ENCODE data around the gene C3orf80. TPM values are rescaled to one million over a fixed set of nuclear protein-coding genes. Genes with fewer than 3 reads are reported as not detected.
"Not testable (repeated sequence)": the region's sequence is repeated elsewhere in the genome, so short reads cannot be mapped to it uniquely, and the experiment has no call there.

The C3orf80 gene
- total RNA-seq, 1 donor from 2014 or later: not detected

DNA sequence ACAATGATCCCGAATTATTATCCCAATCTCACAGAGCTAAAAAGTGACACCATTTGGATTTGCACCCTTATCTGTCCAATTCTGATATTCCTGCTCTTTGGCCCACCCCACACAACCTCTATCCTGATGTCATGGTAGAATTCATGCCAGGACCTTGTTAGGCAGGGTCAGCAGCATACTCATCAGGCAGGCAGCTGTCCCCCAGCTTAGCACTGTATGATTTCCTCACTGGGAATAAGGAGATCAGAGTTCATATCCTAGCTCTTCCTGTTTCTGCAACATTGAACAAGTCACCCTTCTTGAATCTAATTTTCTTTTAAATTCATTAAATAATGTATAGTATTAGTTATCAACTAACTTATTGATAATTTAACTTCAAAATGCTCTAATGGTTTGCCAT lies 12.0 kb upstream of the C3orf80 start:
- DNase-seq: no peak

DNA sequence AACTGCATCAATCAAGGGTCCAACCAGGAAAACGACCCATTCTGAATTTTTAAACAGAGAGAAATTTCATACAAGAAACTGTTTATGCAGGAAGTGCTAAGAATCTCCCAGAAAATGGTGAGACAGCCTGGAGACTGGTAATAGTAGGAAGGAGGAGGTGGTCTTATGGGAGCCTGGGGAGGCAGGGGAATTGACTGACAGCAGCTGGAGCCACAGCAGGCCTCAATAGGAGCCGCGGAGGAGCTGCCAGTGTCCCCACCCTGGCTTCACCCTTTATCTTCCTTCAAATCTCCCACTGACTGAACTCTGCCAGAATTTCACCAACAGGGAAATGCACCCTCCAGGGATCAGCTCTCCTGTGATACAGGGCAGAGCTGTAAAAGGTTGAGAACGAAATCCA lies 7.5 kb upstream of the C3orf80 start:
- no peak for DNase-seq

DNA sequence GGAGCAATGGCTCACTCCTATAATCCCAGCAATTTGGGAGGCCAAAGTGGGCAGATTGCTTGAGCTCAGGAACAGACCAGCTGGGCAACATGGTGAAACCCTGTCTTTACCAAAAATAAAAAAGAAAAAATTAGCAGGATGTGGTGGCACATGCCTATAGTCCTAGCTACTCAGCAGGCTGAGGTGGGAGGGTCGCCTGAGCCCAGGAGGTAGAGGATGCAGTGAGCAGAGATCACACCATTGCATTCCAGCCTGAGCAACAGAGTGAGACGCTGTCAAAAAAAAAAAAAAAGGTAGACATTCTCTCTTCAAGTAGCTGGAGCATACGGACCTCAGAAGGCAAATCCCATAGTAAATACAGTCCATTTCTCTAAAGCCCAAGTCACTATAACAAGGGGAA lies 7.1 kb upstream of the C3orf80 start:
- no peak for DNase-seq

DNA sequence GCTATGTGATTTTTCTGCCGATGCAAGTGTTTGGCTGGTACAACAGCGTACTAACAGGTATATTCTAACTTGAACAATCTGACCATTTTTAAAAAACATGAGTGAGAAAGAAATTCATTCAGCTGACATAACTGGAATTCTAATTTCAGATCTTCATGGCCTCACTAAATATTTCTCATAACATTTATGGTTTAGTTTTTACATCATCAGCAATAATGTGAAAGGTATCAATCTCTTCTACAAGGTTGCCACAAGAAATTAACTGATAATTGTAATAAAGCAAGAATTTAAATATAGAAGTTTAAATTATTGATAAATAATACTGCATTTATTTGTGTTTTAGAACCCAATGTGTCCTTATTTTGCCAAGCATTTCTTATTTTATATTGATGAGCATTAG lies 5.2 kb upstream of the C3orf80 start:
- DNase-seq: no peak

DNA sequence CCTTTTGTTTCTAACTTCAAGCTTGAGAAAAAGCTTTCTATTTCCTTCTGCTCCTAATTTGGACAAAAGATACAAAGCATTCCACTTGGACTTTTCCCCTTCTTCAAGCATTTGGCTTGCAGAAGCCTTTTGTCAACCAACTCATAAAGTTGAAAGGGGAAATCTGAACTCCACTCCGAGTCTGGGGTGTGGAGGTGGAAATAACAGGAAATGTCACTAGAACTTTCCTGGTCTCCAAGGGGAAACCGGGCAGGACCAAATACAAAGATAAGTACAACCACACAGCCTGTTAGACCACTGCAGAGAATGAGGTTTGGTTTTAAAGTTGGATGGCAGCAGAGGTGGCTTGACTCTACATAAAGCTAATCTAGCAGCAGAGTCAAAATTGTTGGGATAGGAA lies 4.2 kb upstream of the C3orf80 start:
- DNase-seq: no peak

DNA sequence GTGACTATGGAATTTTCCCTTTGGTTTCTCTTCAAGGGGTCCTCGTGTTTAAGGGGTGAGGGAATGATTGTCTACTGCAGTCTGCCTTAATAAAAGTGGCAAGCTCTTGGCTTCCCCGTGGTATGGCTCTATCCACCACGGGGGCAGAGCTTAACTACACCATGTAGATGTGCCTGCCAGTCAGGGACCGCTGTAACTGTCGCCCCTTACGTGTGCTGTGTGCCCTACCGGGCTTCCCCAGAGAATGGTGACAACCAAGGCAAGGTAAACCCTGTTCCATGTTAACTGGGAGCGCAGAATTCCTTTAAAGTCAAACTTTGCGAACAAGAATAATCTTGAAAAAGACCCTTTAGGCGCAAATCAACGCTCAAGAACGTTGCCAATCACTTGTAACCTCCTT lies 966 bp upstream of the C3orf80 start:
- DNase-seq: no peak

DNA sequence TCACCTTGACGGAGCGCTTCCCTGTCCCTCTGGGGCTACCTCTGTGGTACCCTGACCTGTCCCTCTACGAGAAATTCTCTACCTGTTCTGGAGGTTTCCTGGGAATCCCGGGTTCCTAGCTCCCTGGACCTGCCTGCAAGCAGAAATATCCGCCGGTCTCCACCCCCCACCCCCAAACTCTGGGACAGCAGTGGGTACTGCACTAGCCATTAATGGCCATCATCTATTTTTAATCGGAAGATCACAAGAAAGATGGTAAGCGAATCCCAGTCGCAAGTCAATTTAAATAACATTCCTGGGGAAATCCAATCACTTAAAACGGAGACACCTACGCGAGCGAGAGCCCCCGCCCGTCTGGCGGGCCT lies 429 bp upstream of the C3orf80 start:
- no peak for DNase-seq

DNA sequence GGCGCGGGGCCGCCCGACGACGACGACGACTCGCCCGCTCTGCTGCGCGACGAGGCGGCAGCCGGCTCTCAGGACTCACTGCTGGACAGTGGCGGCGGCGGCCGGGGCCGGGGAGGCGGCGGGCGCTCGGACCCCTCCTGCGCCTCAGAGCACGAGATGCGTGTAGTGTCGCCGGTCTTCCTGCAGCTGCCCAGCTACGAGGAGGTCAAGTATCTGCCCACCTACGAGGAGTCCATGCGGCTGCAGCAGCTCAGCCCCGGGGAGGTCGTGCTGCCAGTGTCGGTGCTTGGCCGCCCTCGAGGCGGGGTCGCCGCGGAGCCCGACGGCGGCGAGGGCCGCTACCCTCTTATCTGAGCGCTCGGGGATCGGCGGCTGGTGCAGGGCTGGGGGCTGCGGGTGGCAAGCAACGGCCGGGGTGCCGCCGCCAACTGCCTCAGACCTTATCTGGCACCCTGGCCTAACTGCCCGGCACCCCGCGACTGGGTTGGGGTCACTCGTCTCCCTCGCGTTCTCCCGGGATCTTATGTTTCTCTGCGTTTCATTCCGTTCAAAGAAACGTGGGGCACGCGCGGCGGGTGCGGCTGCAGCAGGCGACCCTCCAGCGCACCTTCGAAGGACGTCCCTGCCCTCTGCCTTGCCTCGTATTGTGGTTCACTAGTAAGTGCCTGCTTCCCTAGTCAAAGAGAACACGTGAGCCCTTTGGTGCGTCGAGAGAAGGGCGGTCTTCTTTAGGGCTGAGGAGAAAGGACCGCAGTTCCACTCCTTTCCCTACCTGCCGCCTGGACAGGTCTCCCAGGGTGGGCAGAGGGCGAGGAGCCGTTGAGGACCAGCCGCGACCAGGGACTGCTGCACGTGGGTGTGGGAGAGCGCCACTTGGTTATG lies 1.0 kb downstream of the C3orf80 start:
- DNase-seq: peak; percentile 18

DNA sequence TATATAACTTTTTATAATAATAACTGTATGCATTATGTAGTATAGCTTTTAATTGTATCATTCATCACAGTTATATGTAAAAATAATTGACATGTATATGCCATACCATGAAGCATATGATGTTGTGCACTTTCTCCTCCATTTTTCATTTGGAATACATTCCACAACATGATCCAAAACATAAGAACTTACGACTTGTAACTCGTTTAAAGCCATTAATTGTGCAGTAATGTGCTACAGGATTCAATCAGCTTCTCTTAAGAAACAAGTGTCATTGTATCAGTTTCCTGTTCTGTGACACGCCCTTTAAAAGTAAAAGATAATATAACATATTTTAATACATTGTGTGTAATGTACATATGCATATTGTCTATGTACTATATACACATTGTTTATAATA lies 2.2 kb downstream of the C3orf80 start:
- DNase-seq: no peak

DNA sequence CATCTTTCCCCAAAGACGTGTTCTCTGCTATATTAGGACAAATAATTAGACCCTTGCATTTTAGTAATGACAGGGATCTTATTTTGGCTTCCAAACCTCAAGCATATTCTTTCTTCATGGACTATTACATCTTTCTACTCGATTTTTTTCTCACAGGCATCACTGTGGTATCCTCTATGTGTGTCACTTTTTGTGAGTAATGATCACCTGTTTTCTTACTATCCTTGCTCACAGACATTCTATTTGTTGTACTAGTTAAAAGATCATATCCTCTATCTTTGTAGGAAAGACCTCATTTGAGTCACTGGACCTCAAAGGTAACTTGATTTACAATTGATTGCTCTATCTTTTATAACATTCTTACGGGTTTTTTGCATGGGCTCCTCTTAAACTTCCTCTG lies 6.8 kb downstream of the C3orf80 start:
- no peak for DNase-seq

DNA sequence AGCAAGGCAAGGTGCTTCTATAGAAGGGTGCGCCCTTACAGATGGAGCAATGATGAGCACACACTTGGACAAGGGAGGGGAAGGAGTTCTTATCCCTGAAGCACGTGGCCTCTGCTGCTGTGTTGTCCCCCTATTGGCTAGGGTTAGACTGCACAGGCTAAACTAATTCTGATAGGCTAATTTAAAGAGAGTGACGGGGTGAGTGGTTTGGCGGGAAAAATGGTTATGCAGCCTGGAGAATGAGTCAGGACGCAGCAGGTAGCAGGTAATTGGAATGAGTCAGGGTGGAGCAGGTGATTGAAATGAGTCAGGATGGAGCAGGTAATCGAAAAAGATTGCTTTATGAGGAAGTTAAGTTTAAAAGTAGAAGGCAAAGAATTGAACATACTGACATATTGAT lies 15.5 kb downstream of the C3orf80 start:
- not testable (repeated sequence) for DNase-seq

DNA sequence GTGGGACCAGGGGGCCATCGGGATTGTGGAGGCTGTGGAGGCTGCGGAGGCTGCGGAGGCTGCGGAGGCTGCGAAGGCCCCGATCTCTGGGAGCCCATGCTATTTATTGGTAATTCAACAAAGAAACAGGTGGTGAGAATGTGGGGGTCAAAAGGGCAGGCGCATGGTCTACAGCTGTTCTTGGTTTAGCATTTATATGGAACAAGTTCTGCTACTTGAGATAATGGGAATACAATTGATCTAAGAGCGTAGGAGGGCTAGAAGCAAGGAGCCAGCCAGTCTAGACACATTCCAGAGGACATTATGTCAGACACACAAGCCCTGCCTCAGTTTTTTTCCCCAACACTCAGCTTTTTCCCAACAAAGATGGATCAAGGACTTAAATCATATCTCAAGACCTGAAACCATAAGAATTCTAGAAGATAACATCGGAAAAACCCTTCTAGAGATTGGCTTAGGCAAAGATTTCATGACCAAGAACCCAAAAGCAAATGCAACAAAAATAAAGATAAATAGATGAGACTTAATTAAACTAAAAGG lies 20.1 kb downstream of the C3orf80 start:
- DNase-seq: no peak

DNA sequence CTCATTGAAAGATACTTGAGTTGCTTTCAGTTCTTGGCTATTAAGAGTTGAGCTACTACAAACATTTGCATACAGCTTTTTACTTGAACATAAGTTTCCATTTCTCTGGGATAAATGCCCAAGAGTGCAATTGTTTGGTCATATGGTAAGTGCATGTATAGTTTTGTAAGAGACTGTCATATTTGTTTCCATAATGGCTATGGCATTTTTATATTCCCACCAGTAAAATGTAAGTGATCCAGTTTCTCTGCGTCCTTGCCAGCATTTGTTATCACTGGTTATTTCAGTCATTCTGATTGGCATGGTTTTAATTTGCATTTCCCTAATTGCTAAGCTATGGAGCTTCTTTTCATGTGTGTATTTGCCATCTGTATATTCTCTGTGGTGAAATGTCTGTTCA lies 22.5 kb downstream of the C3orf80 start:
- DNase-seq: no peak

DNA sequence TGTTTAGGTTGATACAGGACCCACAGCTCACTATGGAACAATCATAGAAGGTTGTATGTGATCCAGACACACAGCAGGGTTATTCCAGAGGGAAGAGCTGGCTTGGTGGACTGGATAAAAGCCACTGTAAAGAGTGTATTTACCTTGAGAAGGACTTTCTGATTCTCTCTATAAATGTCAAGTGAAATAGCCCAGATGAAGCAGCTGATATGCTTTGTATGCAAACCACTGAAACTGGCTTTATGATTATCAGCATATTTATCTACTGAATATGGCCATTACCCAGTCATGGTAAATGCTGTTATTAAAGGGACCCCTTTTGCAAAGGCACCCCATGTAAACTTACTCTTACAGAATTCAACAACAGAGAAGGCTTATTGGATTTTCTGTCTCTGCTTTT lies 28.1 kb downstream of the C3orf80 start:
- DNase-seq: no peak

DNA sequence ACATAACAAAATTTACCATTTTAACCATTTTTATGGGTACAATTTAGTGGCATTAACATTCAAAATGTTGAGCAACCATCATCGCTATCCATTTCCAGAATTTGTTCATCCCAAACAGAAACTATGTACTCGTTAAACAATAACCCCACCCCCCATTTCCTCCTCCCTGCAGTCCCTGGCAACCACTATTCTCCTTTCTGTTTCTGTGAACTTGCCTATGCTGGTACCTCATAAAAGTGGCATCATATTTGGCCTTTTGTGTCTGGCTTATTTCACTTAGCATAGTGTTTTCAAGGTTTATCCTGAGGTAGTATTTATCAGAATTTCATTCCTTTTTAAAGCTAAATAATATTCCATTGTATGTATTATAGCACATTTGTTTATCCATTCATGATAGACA lies 32.4 kb downstream of the C3orf80 start:
- no peak for DNase-seq

DNA sequence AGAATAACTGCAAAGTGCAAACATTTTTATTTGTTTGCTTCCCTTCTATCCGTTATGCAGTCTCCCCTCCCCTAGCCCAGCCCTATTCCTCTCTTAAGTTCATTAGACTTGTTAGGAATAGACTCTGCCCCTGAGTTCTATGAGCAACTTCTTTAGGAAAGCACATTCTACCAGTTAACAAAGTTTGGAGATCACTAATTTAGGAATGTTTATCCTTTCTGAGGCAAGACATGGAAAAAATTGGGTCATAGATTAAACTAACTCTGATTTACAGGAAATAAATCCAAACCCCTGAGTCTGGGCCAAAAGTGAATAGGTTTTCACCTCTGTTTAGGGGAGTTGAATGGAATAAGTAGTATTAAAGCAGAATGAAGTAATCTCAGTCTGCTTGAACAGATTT lies 34.4 kb downstream of the C3orf80 start:
- no peak for DNase-seq

DNA sequence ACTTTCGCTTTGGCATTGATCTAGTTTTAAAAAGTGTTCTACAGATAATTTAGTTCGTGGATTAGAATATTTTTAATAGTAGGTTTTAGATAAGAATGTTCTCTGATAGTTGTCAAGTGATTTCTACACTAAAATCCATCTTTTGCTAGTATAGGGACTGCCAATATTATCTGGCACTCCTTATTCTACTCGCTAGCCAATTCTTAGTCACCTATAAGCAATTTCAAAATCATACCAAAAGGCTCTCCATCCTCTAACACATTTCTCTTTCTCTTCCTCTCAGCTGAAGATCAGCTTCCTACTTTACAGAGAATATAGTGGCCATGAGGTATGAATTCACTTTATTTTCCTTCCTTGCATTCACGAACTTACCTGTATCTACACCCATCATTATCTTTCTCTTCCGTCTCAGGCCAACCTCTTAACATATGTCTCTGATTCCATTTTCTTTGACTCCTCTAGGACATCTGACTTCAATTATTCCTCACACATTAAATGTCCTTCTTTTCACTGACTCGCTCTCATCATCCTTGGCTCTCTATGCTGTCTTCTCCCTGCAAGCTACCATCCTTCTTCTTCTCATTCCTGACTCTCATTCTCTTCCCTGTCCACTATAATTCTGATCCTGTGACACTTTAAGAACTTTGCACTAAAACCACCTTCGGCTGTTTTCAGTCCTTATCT lies 35.5 kb downstream of the C3orf80 start:
- no peak for DNase-seq

DNA sequence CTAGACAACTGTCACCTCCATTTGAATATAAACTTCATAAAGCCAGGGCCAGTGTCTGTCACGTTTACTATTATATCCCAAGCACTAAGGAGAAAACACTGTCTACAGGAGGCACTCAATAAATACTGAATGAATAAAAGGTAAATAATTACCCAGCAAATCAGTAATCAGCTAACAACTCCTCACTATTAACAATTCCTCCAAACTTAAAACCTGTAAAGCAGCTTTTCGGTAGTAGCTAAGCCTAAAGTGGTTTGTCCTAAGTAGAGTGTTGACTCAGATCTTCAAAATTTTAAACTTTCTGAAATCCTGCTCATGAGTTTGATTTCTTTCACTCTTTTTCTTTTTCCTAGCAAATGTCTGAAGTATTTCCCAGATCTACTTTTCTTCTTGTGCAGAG lies 39.9 kb downstream of the C3orf80 start:
- DNase-seq: no peak

Other genes with a start within 250 kb of the C3orf80 start
- 0.62 TPM for gene IL12A, start 236.6 kb upstream of the C3orf80 start, total RNA-seq
- gene IFT80, start 173.8 kb downstream of the C3orf80 start, total RNA-seq: 51.7 TPM
- 120 TPM for gene SMC4, start 174.2 kb downstream of the C3orf80 start, total RNA-seq
- gene TRIM59, start 224.4 kb downstream of the C3orf80 start, total RNA-seq: 24.3 TPM